ENCODE measurements around the gene NGF.

DNA sequence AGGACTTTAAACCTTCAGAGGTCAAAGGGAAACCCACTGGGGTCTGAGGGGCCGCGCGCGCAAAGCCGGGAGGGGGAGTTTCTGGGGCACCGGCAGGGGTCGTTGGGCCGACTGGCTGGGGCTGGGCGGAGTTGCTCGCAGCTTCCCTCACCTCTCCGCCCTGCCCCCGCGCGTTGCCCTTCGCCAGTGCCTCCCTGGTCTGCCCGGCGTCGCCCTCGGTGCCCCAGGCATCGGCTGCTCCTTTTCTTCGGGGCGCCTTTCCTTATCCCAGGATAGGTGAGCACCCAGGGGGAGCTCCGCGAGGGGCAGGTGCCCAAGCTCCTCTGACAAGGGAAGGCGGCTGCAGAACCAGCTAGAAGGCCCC, 390 bp upstream of the NGF start:
- TF ChIP-seq CTCF (IDR thresholded peaks at IDR 0.05) (no peak), POLR2A (IDR thresholded peaks at IDR 0.05) (no peak)

All from lower leg skin (tissue), 3 donors.